ENCODE data around the gene BCS1L.

Gene BCS1L

DNA sequence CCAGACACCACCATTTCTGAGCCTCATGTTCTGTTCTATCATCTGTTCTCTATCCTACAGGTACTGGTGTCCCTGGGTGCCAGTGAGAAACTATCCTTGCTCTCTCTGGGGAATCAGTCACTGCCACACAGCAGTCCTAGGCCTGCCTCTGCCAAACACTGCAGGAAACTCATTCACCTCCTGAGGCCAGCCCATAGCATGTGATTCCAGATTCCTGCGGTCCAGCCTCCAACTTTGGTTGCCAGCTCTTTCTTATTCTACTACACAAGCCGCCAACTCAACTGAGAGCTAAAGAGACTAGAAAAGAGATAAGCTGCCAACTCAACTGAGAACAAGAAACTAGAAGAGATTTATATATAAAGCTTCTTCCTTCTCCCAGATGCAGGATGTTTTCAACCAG, 42.3 kb downstream of the BCS1L start:
- TF ChIP-seq RAD21 (IDR thresholded peaks at IDR 0.05; ENCODE audit: low read depth) = no peak
- TF ChIP-seq REST (IDR thresholded peaks at IDR 0.05; ENCODE audit: low read depth) = no peak
- no peak for TF ChIP-seq CREB1 (IDR thresholded peaks at IDR 0.05; ENCODE audit: low read depth)
- no peak for TF ChIP-seq ZBTB7A (IDR thresholded peaks at IDR 0.05; ENCODE audit: low read depth)
- no peak for TF ChIP-seq FOXM1 (IDR thresholded peaks at IDR 0.05; ENCODE audit: borderline replicate concordance, low read depth)
- no peak for TF ChIP-seq TAF1 (IDR thresholded peaks at IDR 0.05; ENCODE audit: low read depth)
- TF ChIP-seq NFIC (IDR thresholded peaks at IDR 0.05) = no peak
- TF ChIP-seq USF1 (IDR thresholded peaks at IDR 0.05) = no peak
- TF ChIP-seq YY1 (IDR thresholded peaks at IDR 0.05; ENCODE audit: low read depth) = no peak
- no peak for TF ChIP-seq EP300 (IDR thresholded peaks at IDR 0.05; ENCODE audit: borderline replicate concordance)
- TF ChIP-seq, protein P1, sequence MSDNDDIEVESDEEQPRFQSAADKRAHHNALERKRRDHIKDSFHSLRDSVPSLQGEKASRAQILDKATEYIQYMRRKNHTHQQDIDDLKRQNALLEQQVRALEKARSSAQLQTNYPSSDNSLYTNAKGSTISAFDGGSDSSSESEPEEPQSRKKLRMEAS (IDR thresholded peaks at IDR 0.05) = no peak
- TF ChIP-seq TCF12 (IDR thresholded peaks at IDR 0.05; ENCODE audit: low read depth) = no peak
- TF ChIP-seq TEAD4 (IDR thresholded peaks at IDR 0.05) = no peak
- no peak for TF ChIP-seq EGR1 (IDR thresholded peaks at IDR 0.05)
- TF ChIP-seq CEBPB (IDR thresholded peaks at IDR 0.05) = no peak

DNA sequence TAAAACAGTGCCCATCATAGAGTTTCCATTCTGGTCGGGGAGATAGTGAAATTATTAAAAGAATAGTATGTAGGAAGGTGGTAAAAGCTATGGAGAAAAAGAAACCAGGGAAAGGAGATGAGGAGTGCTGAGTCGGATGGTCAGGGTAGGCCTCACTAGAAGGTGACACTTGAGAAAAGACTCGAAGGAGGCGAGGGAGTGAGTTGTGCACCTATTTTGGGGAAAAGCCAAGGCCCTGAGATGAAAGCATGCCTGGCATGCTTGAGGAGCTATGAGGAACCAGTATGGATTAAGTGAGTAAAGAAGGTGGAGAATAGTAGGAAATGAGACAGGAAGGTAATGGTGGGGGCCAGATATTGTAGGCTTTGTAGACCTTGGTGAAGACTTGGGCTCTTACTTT, 43.9 kb downstream of the BCS1L start:
- TF ChIP-seq CREB1 (IDR thresholded peaks at IDR 0.05; ENCODE audit: low read depth) (no peak), EGR1 (IDR thresholded peaks at IDR 0.05) (no peak), USF1 (IDR thresholded peaks at IDR 0.05) (no peak), YY1 (IDR thresholded peaks at IDR 0.05; ENCODE audit: low read depth) (no peak), EP300 (IDR thresholded peaks at IDR 0.05; ENCODE audit: borderline replicate concordance) (no peak)

GRCh38 chr2:218708086-218708485, 48.6 kb downstream of the BCS1L start:
- TF ChIP-seq CREB1 (IDR thresholded peaks at IDR 0.05; ENCODE audit: low read depth) (no peak), CEBPB (IDR thresholded peaks at IDR 0.05) (no peak), EGR1 (IDR thresholded peaks at IDR 0.05) (no peak), NFIC (IDR thresholded peaks at IDR 0.05) (no peak), REST (IDR thresholded peaks at IDR 0.05; ENCODE audit: low read depth) (no peak), FOXM1 (IDR thresholded peaks at IDR 0.05; ENCODE audit: borderline replicate concordance, low read depth) (no peak), YY1 (IDR thresholded peaks at IDR 0.05; ENCODE audit: low read depth) (no peak), EP300 (IDR thresholded peaks at IDR 0.05; ENCODE audit: borderline replicate concordance) (no peak)

- no peak for TF ChIP-seq USF1 (IDR thresholded peaks at IDR 0.05)
- TF ChIP-seq NFIC (IDR thresholded peaks at IDR 0.05) = no peak
- TF ChIP-seq REST (IDR thresholded peaks at IDR 0.05; ENCODE audit: low read depth) = no peak
- TF ChIP-seq TAF1 (IDR thresholded peaks at IDR 0.05; ENCODE audit: low read depth) = no peak
- no peak for TF ChIP-seq RAD21 (IDR thresholded peaks at IDR 0.05; ENCODE audit: low read depth)
Observed at GRCh38 chr2:218709908-218710307, 50.4 kb downstream of the BCS1L start.

DNA sequence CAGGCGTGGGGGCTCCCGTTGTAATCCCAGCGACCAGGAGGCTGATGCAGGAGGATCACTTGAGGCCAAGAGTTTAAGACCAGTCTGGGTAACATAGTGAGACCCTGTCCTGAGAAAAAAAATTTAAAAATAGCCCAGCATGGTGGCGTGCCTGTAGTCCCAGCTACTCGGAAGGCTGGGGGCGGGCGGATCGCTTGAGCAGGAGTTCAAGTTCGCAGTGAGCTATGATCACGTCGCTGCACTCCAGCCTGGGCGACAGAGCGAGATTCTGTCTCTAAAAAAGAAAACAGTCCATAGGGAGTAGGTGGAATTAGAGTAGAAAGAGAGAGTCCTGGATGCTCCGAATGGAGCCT, 50.8 kb downstream of the BCS1L start:
- TF ChIP-seq TEAD4 (IDR thresholded peaks at IDR 0.05) = no peak
